GM12864 (cell line): ENCODE data around the gene DNALI1.
"Not testable (repeated sequence)": the region's sequence is repeated elsewhere in the genome, so short reads cannot be mapped to it uniquely, and the experiment has no call there.

Experiments used
- DNase-seq: peaks from one replicate; pipeline ENCODE4 v3.0.0-alpha.2; 2011; ENCODE audit warnings: low read depth
- H3K4me3 ChIP-seq: 2 replicates; pipeline ENCODE4 v1.5.1; 2011; ENCODE audit warnings: mild to moderate bottlenecking, low read depth, low read length, control low read depth
- CTCF ChIP-seq: IDR thresholded peaks from 2 replicates; pipeline ENCODE4 v1.5.1; 2011; ENCODE audit warnings: low read depth, mild to moderate bottlenecking, moderate library complexity, low read length, control low read depth, inconsistent platforms; ENCODE audit errors: missing control alignments

The DNALI1 gene

GRCh38 chr1:37519613-37520012, 37.1 kb upstream of the DNALI1 start:
- H3K4me3 ChIP-seq: no peak overlapping the region
- TF ChIP-seq CTCF: no peak
- no peak for DNase-seq

DNA sequence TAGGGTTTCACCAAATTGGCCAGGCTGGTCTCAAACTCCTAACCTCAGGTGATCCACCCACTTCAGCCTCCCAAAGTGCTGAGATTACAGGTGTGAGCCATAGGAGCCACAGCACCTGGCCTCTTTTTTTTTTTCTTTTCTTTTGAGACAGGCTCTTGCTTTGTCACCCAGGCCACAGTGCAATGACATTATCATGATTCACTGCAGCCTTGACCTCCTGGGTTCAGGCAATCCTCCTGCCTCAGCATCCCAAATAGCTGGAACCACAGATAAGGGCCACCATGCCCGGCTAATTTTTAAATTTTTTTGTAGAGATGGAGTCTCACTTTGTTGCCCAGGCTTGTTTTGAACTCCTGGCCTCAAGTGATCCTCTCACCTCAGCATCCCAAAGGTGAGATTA, 26.9 kb upstream of the DNALI1 start:
- not testable (repeated sequence) for H3K4me3 ChIP-seq, DNase-seq

DNA sequence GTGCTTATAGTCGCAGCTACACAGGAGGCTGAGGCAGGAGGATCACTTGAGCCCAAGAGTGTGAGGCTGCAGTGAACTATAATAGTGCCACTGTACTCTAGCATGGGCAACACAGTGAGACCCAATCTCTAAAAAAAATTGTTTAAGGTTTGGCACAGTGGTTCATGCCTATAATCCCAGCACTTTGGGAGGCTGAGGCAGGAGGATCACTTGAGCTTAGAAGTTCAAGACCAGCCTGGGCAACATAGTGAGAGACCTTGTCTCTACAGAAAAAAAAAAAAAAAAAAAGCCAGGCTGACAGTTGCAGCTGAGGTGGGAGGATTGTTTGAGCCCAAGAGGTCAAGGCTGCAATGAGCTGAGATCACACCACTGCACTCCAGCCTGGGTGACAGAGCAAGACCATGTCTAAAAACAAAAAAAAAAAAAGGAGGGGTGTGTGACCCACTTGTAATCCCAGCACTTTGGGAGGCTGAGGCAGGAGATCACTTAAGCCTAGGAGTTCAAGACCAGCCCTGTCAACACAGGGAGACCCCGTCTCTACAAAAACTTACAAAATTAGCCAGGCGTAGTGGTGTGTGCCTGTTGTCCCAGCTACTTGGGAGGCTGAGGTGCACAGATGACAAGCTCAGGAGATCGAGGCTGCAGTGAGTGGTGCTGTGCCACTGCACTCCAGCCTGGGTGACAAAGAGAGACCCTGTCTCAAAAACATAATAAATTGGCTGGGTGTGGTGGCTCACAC, 24.2 kb upstream of the DNALI1 start:
- DNase-seq, H3K4me3 ChIP-seq: not testable (repeated sequence)

DNA sequence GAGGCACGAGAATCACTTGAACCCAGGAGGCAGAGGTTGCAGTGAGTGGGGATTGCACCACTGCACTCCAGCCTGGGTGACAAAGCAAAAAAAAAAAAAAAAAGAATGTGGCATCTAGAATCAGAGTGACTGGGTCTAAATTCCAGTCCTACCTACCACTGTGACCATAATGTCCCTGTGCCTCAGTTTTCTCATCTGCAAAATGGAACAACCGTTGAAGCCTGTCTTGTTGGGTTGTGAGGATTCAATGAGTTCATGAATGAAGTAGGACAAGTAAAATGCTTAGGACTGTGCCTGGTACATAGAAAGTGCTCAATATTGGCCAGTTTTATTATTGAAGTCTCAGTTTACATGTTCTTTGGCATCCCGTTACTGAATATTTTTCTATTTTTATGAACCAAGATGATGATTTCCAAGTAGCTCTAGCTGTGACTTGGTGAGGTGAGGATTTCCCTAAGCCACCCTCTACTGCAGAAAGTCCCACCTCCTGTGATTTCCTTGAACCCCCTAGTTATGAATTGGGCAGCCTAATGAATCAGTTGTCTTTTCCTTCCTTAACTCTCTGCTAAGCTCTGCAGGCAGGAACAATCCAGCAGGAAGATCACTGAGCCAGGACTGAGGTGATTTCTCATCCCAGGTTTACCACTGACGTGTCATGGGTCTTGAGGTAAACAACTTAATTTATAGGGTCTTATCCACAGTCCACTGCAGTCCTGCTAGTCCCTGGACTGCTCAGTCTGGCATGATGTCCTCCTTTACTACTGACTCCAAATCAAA, 23.2 kb upstream of the DNALI1 start:
- TF ChIP-seq CTCF: no peak

DNA sequence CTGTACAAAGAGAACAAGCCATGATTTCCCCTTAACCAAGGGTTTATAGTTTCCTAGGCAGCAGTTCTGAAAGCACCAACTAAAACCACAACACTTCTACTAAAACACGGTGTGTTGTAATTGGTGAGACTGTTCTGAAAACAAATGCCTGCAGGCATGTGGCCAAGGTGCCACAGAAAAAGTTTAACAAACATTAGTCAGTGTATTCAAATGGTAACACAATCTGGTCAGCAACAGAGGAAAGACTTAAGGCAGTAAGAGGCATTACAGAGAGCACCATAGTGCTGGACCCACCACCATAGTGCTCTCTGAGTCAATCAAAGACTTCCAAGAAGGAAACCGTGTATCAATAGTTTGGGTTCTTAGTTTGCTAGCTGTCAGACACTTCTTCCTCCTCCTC, 19.4 kb upstream of the DNALI1 start:
- DNase-seq: no peak
- TF ChIP-seq CTCF: no peak
- H3K4me3 ChIP-seq: no peak overlapping the region

More for the DNA sequence above, 23.2 kb upstream of the DNALI1 start:
- H3K4me3 ChIP-seq: no peak overlapping the region
- DNase-seq: no peak

DNA sequence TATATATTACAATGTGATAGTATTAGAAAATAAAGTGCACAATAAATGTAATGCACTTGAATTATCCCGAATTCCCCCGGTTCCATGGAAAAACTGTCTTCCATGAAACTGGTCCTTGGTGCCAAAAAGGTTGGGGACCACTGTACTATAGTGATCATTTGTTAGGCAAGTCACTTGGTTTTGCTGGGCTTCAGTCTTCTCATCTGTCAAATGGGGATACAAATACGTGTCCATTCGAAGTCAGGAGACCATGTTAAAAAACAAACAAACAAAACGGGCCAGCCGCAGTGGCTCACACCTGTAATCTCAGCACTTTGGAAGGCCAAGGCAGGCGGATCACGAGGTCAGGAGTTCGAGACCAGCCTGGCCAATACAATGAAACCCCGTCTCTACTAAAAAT, 17.6 kb upstream of the DNALI1 start:
- H3K4me3 ChIP-seq, DNase-seq: not testable (repeated sequence)

GRCh38 chr1:37540036-37540785, 16.5 kb upstream of the DNALI1 start:
- DNase-seq: no peak

More at GRCh38 chr1:37540036-37540785, 16.5 kb upstream of the DNALI1 start:
- H3K4me3 ChIP-seq: no peak overlapping the region
- no peak for TF ChIP-seq CTCF
